Measurements from ENCODE around the gene RAB23. TPM values are rescaled to one million over a fixed set of nuclear protein-coding genes. Genes with fewer than 3 reads are reported as not detected.
A peak's percentile ranks its signal among the peaks of the same experiment; 100 is the strongest.

Gene RAB23
- total and polyA plus RNA-seq, 9 of the 15 experiments (the other 6 are each of a cell fraction or from before 2014, with no cell fraction given) = 3.4 to 18.0 (median 9.4) TPM

DNA sequence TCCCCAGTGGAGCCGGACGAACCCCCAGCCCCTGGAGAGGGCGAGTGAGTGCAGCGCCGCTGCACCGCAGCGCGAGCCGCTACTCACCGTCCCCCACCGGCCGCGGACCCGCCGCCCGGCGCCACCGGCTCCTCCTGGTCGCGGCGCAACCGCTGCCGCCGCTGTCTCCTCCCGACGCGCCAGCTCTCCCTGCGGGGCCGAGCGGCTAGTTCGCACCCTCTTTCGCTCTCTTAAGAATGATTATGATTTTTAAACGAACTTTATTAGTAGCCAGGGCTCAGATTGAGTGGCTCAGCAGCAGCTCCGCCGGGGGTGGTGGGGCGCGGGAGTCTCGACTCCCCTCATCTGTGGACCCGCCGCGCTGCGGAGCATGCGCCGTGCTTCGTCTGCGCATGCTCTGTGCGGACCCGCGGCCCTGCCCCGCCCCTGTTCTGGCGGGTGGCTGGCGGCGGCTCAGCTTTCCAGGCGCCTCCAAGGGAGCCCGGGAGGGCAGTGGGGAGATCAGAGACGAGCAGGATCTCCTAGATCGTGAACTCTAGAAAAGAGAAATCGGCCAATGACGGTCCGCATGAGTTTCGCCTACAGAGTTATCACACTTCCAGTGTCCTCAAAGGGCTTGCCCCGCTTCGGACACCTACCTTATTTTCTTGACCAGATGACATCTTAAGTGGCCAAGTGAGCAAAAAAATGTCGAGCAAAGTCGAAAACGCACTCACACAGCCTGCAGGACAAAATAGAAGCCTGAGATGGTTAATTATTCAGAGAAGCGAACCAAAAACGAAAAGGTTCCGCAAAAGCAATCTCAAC lies at the start of gene RAB23 (continued):
- no peak for TF ChIP-seq MEF2D (tag; conservative IDR thresholded peaks at IDR 0.05; ENCODE audit: low read depth)
- TF ChIP-seq, protein P1, sequence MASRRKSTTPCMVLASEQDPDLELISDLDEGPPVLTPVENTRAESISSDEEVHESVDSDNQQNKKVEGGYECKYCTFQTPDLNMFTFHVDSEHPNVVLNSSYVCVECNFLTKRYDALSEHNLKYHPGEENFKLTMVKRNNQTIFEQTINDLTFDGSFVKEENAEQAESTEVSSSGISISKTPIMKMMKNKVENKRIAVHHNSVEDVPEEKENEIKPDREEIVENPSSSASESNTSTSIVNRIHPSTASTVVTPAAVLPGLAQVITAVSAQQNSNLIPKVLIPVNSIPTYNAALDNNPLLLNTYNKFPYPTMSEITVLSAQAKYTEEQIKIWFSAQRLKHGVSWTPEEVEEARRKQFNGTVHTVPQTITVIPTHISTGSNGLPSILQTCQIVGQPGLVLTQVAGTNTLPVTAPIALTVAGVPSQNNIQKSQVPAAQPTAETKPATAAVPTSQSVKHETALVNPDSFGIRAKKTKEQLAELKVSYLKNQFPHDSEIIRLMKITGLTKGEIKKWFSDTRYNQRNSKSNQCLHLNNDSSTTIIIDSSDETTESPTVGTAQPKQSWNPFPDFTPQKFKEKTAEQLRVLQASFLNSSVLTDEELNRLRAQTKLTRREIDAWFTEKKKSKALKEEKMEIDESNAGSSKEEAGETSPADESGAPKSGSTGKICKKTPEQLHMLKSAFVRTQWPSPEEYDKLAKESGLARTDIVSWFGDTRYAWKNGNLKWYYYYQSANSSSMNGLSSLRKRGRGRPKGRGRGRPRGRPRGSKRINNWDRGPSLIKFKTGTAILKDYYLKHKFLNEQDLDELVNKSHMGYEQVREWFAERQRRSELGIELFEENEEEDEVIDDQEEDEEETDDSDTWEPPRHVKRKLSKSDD (conservative IDR thresholded peaks at IDR 0.05; ENCODE audit: low read length) = no peak
- no peak for TF ChIP-seq ELF4 (CRISPR knock-in tag; IDR thresholded peaks at IDR 0.05)
- no peak for TF ChIP-seq SNIP1 (IDR thresholded peaks at IDR 0.05; ENCODE audit: low read depth)
- TF ChIP-seq SP2 (IDR thresholded peaks at IDR 0.05; ENCODE audit: extremely low read depth, low read depth, low read length, poor library complexity, severe bottlenecking) = no peak
- peak; percentile 73 for TF ChIP-seq SUPT5H (IDR thresholded peaks at IDR 0.05)
- TF ChIP-seq, protein P2, sequence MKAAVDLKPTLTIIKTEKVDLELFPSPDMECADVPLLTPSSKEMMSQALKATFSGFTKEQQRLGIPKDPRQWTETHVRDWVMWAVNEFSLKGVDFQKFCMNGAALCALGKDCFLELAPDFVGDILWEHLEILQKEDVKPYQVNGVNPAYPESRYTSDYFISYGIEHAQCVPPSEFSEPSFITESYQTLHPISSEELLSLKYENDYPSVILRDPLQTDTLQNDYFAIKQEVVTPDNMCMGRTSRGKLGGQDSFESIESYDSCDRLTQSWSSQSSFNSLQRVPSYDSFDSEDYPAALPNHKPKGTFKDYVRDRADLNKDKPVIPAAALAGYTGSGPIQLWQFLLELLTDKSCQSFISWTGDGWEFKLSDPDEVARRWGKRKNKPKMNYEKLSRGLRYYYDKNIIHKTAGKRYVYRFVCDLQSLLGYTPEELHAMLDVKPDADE (conservative IDR thresholded peaks at IDR 0.05; ENCODE audit: control insufficient read depth, low read depth, low read length) = peak; percentile 48
- TF ChIP-seq POLR2AphosphoS2 (IDR thresholded peaks at IDR 0.05; ENCODE audit: low read length) = no peak
- TF ChIP-seq TCFL5 (CRISPR knock-in tag; conservative IDR thresholded peaks at IDR 0.05) = no peak
- TF ChIP-seq, protein P3, sequence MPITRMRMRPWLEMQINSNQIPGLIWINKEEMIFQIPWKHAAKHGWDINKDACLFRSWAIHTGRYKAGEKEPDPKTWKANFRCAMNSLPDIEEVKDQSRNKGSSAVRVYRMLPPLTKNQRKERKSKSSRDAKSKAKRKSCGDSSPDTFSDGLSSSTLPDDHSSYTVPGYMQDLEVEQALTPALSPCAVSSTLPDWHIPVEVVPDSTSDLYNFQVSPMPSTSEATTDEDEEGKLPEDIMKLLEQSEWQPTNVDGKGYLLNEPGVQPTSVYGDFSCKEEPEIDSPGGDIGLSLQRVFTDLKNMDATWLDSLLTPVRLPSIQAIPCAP (CRISPR knock-in tag; IDR thresholded peaks at IDR 0.05; ENCODE audit: borderline replicate concordance) = no peak
- TF ChIP-seq, protein P4, sequence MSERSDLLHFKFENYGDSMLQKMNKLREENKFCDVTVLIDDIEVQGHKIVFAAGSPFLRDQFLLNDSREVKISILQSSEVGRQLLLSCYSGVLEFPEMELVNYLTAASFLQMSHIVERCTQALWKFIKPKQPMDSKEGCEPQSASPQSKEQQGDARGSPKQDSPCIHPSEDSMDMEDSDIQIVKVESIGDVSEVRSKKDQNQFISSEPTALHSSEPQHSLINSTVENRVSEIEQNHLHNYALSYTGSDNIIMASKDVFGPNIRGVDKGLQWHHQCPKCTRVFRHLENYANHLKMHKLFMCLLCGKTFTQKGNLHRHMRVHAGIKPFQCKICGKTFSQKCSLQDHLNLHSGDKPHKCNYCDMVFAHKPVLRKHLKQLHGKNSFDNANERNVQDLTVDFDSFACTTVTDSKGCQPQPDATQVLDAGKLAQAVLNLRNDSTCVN (CRISPR knock-in tag; IDR thresholded peaks at IDR 0.05) = no peak
- TF ChIP-seq, protein P5, sequence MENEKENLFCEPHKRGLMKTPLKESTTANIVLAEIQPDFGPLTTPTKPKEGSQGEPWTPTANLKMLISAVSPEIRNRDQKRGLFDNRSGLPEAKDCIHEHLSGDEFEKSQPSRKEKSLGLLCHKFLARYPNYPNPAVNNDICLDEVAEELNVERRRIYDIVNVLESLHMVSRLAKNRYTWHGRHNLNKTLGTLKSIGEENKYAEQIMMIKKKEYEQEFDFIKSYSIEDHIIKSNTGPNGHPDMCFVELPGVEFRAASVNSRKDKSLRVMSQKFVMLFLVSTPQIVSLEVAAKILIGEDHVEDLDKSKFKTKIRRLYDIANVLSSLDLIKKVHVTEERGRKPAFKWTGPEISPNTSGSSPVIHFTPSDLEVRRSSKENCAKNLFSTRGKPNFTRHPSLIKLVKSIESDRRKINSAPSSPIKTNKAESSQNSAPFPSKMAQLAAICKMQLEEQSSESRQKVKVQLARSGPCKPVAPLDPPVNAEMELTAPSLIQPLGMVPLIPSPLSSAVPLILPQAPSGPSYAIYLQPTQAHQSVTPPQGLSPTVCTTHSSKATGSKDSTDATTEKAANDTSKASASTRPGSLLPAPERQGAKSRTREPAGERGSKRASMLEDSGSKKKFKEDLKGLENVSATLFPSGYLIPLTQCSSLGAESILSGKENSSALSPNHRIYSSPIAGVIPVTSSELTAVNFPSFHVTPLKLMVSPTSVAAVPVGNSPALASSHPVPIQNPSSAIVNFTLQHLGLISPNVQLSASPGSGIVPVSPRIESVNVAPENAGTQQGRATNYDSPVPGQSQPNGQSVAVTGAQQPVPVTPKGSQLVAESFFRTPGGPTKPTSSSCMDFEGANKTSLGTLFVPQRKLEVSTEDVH (IDR thresholded peaks at IDR 0.05; ENCODE audit: low read depth, partially characterized antibody) = no peak
- TF ChIP-seq, protein P6, sequence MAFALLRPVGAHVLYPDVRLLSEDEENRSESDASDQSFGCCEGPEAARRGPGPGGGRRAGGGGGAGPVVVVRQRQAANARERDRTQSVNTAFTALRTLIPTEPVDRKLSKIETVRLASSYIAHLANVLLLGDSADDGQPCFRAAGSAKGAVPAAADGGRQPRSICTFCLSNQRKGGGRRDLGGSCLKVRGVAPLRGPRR (CRISPR knock-in tag; IDR thresholded peaks at IDR 0.05) = no peak
- TF ChIP-seq HNRNPL (IDR thresholded peaks at IDR 0.05; ENCODE audit: low read depth, low read length) = no peak
- no peak for TF ChIP-seq YBX1 (IDR thresholded peaks at IDR 0.05)
- TF ChIP-seq HIVEP1 (CRISPR knock-in tag; IDR thresholded peaks at IDR 0.05) = no peak
- no peak for TF ChIP-seq ATF1 (CRISPR knock-in tag; IDR thresholded peaks at IDR 0.05)
- TF ChIP-seq ATF1 (tag; IDR thresholded peaks at IDR 0.05) = no peak

All from K562 (cell line).